ENCODE data around the gene CADM2. TPM values are rescaled to one million over a fixed set of nuclear protein-coding genes. Genes with fewer than 3 reads are reported as not detected.

Gene CADM2
- total and polyA plus RNA-seq, 2 experiments from 2014 or later = 0.15 to 0.40 TPM

GRCh38 chr3:85167576-85167975 is 208.8 kb downstream of the CADM2 start:
- DNase-seq (ENCODE audit: low read depth in 1 of 2, low spot score in 1 of 2) = no peak
- no peak overlapping the region for H3K4me3 ChIP-seq
- H3K4me1 ChIP-seq (ENCODE audit: low read depth) = no peaks in the 10 kb centered on the region
- H3K27ac ChIP-seq = no peak overlapping the region
- H3K36me3 ChIP-seq = no peaks in the 10 kb centered on the region
- H3K9me3 ChIP-seq (ENCODE audit: low read depth) = no peaks in the 10 kb centered on the region
- no peaks in the 10 kb centered on the region for H3K27me3 ChIP-seq
- TF ChIP-seq CTCF (IDR thresholded peaks at IDR 0.05; ENCODE audit: low read depth, low read length) = no peak

- no peak overlapping the region for H3K4me3 ChIP-seq
- no peaks in the 10 kb centered on the region for H3K27me3 ChIP-seq
- no peaks in the 10 kb centered on the region for H3K9me3 ChIP-seq (ENCODE audit: low read depth)
- no peak for TF ChIP-seq CTCF (IDR thresholded peaks at IDR 0.05; ENCODE audit: low read depth, low read length)
- DNase-seq (ENCODE audit: low read depth in 1 of 2, low spot score in 1 of 2) = no peak
- no peak overlapping the region for H3K27ac ChIP-seq
- no peaks in the 10 kb centered on the region for H3K36me3 ChIP-seq
- no peaks in the 10 kb centered on the region for H3K4me1 ChIP-seq (ENCODE audit: low read depth)
Observed at GRCh38 chr3:85170646-85171045, 211.9 kb downstream of the CADM2 start.

- H3K27ac ChIP-seq = no peak overlapping the region
- TF ChIP-seq CTCF (IDR thresholded peaks at IDR 0.05; ENCODE audit: low read depth, low read length) = no peak
Observed at GRCh38 chr3:85171976-85172375, 213.2 kb downstream of the CADM2 start.

GRCh38 chr3:85176799-85177198 is 218.0 kb downstream of the CADM2 start:
- H3K4me1 ChIP-seq (ENCODE audit: low read depth) = no peaks in the 10 kb centered on the region
- no peaks in the 10 kb centered on the region for H3K9me3 ChIP-seq (ENCODE audit: low read depth)
- H3K36me3 ChIP-seq = no peaks in the 10 kb centered on the region
- no peak overlapping the region for H3K4me3 ChIP-seq
- DNase-seq (ENCODE audit: low read depth in 1 of 2, low spot score in 1 of 2) = no peak
- TF ChIP-seq CTCF (IDR thresholded peaks at IDR 0.05; ENCODE audit: low read depth, low read length) = no peak
- no peak overlapping the region for H3K27ac ChIP-seq
- no peaks in the 10 kb centered on the region for H3K27me3 ChIP-seq

More at GRCh38 chr3:85171976-85172375, 213.2 kb downstream of the CADM2 start:
- Histone ChIP-seq H3K36me3 (no peaks in the 10 kb centered on the region), H3K27me3 (no peaks in the 10 kb centered on the region), H3K9me3 (ENCODE audit: low read depth) (no peaks in the 10 kb centered on the region), H3K4me3 (no peak overlapping the region), H3K4me1 (ENCODE audit: low read depth) (no peaks in the 10 kb centered on the region)
- DNase-seq (ENCODE audit: low read depth in 1 of 2, low spot score in 1 of 2) = no peak

GRCh38 chr3:85182975-85183752 is 224.4 kb downstream of the CADM2 start:
- no peak overlapping the region for H3K27ac ChIP-seq
- no peaks in the 10 kb centered on the region for H3K36me3 ChIP-seq
- H3K4me3 ChIP-seq = no peak overlapping the region
- H3K9me3 ChIP-seq (ENCODE audit: low read depth) = no peaks in the 10 kb centered on the region
- no peak for DNase-seq (ENCODE audit: low read depth in 1 of 2, low spot score in 1 of 2)
- H3K27me3 ChIP-seq = no peaks in the 10 kb centered on the region
- H3K4me1 ChIP-seq (ENCODE audit: low read depth) = no peaks in the 10 kb centered on the region
- no peak for TF ChIP-seq CTCF (IDR thresholded peaks at IDR 0.05; ENCODE audit: low read depth, low read length)
